T1000 (cell line): ENCODE measurements around the gene WDCP.
"Not testable (repeated sequence)": the region's sequence is repeated elsewhere in the genome, so short reads cannot be mapped to it uniquely, and the experiment has no call there.

ENCODE experiments used
- DNase-seq: peaks from one replicate; lab custom pipeline; 2025; ENCODE audit warnings: mixed read lengths; lab: John Stamatoyannopoulos, UW

Gene WDCP, protein sequence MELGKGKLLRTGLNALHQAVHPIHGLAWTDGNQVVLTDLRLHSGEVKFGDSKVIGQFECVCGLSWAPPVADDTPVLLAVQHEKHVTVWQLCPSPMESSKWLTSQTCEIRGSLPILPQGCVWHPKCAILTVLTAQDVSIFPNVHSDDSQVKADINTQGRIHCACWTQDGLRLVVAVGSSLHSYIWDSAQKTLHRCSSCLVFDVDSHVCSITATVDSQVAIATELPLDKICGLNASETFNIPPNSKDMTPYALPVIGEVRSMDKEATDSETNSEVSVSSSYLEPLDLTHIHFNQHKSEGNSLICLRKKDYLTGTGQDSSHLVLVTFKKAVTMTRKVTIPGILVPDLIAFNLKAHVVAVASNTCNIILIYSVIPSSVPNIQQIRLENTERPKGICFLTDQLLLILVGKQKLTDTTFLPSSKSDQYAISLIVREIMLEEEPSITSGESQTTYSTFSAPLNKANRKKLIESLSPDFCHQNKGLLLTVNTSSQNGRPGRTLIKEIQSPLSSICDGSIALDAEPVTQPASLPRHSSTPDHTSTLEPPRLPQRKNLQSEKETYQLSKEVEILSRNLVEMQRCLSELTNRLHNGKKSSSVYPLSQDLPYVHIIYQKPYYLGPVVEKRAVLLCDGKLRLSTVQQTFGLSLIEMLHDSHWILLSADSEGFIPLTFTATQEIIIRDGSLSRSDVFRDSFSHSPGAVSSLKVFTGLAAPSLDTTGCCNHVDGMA

GRCh38 chr2:24046930-24047702 lies at the start of gene WDCP:
TSS of gene WDCP (minus strand) at chr2:24047391. CDS start at chr2:24039494, 7,897 bp downstream.
- peak; percentile 91 for DNase-seq

DNA sequence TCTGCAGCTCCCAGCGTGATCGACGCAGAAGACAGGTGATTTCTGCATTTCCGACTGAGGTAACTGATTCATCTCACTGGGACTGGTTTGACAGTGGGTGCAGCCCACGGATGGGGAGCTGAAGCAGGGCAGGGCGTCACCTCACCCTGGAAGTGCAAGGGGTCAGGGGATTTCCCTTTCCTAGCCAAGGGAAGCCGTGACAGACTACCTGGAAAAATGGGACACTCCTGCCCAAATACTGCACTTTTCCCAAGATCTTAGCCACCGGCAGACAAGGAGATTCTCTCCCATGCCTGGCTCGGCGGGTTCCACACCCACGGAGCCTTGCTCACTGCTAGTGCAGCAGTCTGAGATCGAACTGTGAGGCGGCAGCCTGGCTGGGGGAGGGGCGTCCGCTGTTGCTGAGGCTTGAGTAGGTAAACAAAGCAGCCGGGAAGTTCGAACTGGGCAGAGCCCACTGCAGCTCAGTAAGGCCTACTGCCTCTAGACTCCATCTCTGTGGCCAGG lies 48.0 kb upstream of the WDCP start:
- DNase-seq: not testable (repeated sequence)

GRCh38 chr2:24093270-24093669 lies 46.1 kb upstream of the WDCP start:
- not testable (repeated sequence) for DNase-seq

- no peak for DNase-seq
These were observed 41.7 kb upstream of the WDCP start for GRCh38 chr2:24088821-24089359.

DNA sequence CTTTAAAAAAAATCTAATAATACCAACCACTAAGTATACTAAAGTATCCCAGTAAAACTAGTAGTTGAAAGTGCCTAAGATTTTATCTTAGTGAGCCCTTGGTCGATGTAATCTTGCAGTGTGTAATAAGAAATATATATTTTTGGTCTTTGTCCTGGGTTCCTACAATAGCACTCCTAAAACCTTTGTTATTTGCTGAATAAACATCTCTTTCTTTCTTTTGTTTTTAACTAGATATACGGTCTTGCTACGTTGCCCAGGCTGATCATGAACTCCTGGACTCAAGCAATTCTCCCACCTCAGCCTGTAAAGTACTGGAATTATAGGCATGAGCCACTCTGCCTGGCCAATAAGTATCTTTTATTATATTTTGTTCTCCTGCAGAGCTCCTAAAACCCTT lies 39.8 kb upstream of the WDCP start:
- DNase-seq: no peak

- DNase-seq: no peak
These were observed 39.0 kb upstream of the WDCP start for GRCh38 chr2:24086241-24086640.

DNA sequence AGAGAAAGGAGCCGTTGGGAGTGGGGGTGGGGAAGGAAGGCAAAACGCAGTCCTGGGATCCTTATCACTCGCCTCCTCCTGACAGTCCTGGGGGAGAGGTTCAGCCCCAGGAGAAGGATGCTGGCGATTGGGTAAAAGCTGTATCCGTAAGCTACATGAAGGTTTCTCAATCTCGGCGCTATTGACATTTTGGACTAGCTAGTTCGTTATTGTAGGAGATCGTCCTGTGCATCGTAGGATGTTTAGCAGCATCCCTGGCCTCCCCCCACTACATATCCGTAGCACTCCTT lies 38.0 kb upstream of the WDCP start:
- DNase-seq: no peak

- DNase-seq: peak; percentile 84
These were observed 37.4 kb upstream of the WDCP start, which contains the start of gene TP53I3 for GRCh38 chr2:24084386-24085199. TSS of gene TP53I3 (minus strand) at chr2:24084834. CDS start at chr2:24084326, 508 bp downstream.

DNA sequence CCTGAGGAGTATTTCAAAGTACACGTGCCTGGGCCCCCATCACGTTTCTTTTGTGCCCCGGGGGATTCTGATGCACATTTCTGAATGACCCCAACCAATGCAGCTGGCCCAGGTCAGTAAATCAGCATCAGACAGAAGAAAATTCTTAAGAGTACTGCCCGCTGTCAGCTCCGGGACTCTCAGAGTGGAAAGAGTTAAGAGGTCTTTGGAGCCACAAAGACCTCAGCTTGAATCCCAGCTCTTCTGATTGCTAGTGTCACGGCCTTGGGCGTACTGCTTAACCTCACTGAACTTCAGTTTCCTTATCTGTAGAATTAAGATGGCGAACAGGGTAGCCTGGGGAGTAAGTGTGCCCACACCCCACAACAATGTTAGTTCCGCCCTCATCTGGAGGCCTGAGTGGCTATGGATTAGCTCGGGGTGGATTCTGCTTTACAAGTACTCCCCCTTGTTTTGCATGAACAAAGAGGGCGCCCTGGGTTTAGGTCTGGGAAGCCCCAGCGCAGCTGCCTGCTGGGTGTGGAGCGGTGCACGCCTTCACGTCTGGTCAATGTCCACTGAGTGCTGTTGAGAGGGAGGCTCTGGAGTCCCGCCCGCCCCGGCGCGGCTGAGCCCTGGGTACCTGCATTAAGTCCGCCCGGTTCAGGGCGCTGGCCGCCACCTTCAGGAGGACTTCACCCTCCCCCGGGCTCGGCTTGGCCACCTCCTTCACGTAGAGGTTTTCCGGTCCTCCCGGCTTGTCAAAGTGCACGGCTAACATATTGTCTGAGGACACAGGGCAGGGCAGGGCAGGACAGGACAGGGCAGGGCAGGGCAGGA lies 36.6 kb upstream of the WDCP start:
- no peak for DNase-seq

DNA sequence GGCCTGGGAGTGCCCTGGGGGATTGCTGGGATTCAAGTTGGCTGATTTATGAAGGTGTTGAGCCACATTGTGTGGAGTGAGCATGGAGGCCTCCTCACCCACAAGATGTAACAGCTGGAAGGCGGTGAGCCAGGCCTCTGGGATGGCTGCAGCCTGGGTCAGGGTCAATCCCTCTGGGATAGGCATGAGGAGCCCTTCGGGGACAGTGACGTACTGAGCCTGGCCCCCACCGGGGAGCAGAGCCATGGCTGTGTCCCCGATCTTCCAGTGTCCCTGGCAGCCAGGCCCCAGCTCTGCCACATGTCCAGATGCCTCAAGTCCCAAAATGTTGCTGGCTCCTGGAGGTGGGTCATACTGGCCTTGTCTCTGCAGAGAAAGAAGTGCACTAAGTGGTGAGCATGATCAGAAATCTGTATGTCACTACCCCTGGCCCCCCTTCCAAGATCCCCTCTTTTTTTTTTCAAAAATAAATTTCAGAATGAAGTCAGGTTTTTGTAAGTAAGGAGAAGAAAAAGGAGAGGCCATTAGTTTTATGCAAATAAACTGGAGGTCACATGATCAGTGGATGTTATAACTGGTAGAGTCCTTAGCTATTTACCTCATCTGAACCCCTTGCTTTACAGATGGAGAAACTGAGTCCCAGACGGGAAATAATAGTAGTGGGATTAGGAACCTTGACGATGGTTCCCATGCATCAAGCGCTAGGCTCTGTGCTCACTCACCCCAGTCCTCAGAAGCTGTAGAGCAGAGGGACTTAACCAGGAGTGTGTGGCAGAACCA lies 35.8 kb upstream of the WDCP start:
- DNase-seq: no peak

DNA sequence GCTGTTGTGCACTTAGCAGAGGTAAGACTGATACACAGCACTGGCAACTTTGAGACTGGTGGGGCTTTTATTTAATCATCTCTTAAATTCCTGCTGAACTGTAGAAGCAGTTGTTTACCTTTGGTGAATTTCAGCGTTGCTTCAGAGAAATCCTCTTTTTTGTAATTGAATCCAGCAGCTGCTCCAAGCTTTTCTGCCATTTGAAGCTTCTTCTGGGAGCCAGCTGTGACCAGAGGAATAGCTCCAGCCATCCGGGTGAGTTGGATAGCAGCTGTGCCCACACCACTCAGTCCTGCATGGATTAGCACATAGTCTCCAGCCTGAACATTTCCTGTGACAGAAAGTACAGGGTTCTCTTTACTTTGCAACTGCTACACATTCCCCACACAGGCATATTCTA lies 33.5 kb upstream of the WDCP start:
- DNase-seq: no peak

- no peak for DNase-seq
These were observed 30.7 kb upstream of the WDCP start for GRCh38 chr2:24077879-24078278.

- DNase-seq: no peak
These were observed 30.3 kb upstream of the WDCP start for GRCh38 chr2:24077535-24077877.

DNA sequence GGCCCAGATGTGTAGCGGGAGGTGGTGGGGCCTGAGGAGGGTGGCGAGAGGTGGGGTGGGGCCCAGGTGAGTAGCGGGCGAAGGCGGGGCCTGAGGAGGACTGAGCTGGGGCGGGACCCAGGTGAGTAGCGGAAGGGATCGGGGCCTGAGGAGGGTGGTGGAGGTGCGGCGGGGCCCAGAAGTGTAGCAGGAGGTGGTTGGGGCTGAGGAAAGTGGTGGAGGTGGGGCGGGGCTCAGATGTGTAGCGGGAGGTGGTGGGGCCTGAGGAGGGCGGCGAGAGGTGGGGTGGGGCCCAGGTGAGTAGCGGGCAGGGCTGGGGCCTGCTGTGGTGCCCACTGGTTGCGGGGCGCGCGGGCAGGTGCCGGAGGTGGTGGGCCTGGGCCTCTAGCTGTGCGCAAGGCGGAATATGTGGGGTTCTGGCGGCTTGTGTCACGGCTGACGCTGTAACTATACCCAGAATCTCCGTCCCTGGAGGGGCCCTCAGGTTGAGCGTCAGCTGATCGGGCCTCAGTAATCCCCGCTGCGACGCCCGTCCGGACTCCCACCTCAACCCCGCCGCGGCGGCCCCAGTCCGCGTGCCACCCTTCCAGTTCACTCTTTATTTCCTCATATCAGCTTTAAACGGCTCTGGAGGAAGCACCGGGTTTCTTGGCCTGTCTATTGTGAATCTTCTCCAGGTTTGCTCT lies 29.8 kb upstream of the WDCP start:
- DNase-seq: no peak

DNA sequence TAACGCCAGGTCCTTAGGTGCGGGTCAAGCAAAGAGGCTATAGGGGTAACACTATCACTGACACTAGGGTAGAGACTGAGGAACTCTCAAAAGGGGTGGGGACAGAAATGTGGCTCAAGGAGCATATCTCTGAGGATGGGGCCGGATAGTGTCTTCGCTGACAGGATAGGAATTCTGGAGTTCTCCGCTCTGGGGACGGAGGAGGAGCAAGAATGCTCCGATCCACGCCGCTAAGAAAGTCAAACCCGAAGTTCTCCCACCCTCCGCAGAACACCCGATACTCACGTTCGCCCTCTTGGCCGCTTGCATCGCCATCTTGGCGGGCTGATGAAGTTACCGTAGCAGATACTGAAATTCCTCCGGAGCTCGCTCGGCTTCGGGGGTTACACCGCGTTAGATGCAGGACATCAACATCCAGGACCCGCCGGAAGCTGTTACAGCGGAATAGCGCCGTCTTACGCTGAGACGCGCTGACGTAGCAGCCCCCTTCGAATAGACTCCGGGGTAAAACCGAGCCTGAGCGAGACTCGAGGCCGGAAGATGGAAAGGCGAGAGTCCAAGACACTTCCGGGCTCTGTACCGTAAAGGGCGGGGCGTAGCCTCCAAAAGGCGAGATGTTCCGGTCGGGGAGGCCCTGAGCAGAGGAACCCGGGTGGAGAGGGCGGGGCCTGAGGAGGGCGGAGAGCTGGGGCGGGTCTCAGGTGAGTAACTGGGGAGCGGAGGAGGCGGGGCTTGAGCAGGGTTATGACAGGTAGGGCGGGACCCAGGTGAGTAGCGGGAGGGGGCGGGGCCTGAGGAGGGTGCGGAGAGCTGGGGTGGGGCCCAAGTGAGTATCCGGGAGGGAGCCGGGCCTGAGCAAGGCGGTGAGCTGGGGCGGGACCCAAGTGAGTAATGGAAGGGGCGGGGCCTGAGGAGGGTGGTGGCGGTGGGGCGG lies 29.0 kb upstream of the WDCP start, which contains the start of gene SF3B6:
Gene SF3B6, minus strand, starts transcription at position 412 of the 934 bp plus-strand sequence. Its CDS starts 97 bp downstream, at position 315.
- DNase-seq: peak; percentile 94

- no peak for DNase-seq
These were observed 28.1 kb upstream of the WDCP start for GRCh38 chr2:24075259-24075658.

GRCh38 chr2:24073816-24074215 lies 26.6 kb upstream of the WDCP start:
- no peak for DNase-seq

DNA sequence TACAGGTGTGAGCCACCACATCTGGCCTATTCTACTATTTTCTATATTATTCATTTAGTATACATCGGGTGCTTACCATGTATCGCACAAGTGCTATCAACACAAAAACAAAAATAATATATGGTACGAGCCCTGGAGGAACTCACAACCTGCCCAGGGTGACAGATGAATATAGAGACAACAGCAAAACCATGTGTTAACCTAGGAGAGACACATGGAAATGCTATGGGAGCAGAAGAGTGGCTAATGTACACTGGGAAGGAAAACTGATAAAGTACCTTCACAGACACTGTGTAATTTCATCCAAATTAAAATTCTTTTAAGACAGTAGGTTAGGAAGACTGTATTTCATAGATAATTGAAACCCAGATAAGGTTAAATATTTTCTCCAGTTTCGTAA lies 25.1 kb upstream of the WDCP start:
- DNase-seq: no peak
